SW 1271 (cell line): ENCODE data around the gene GDAP2.
"Not testable (repeated sequence)": the region's sequence is repeated elsewhere in the genome, so short reads cannot be mapped to it uniquely, and the experiment has no call there.

ENCODE experiments used
- DNase-seq, 2 experiments: peaks; one replicate each; lab custom pipeline; 2025; lab: John Stamatoyannopoulos, UW

GDAP2 gene

GRCh38 chr1:117902944-117903343 is 26.5 kb downstream of the GDAP2 start:
- no peak for DNase-seq

DNA sequence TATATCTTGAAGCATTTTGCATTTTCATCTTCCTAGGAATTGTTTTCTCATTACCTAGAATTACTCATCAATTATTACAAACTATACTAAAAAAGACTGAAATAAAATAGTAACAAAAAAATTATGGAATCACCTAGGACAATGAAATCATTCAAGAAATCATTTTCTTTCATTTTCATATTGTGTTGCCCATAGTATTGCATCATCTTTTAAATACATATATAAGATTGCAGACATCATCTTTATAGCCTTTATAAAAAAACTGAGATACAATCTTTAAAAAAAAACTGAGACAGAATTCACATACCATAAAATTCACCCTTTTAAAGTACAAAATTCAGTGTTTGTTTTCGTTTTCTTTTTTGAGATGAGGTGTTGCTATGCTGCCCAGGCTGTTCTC is 29.6 kb downstream of the GDAP2 start:
- no peak for DNase-seq

- no peak for DNase-seq
Measured at GRCh38 chr1:117897551-117897950, 31.9 kb downstream of the GDAP2 start.

GRCh38 chr1:117895482-117896114 is 33.8 kb downstream of the GDAP2 start:
- peak; percentile 29 to 56 for DNase-seq

GRCh38 chr1:117894078-117894477 is 35.3 kb downstream of the GDAP2 start:
- no peak for DNase-seq

- no peak for DNase-seq
Measured at GRCh38 chr1:117892512-117892911, 36.9 kb downstream of the GDAP2 start.

GRCh38 chr1:117890452-117890851 is 39.0 kb downstream of the GDAP2 start:
- DNase-seq: no peak

- DNase-seq: no peak
Measured at GRCh38 chr1:117886101-117886795, 43.2 kb downstream of the GDAP2 start.

- no peak for DNase-seq
Measured at GRCh38 chr1:117883616-117884015, 45.8 kb downstream of the GDAP2 start.

- DNase-seq: no peak
Measured at GRCh38 chr1:117879284-117879683, 50.1 kb downstream of the GDAP2 start.

DNA sequence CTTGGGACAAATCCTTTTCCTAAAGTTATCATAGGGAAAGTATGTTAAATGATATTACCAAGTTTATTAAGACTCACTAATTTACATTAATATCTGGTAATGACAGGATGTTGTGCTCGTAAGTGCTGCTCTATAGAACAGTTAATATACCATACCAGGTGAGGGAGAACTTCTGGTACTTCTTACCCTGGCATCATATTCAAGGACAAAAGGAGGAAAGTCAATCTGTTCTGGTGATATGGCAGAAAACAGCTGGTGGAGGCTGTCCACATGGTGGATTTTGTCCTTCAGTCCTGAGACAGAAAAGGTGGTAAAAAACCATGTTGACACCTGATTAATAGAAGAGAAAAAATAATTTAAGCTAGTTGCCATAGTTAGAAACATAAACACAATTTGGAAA is 51.6 kb downstream of the GDAP2 start:
- DNase-seq: no peak

DNA sequence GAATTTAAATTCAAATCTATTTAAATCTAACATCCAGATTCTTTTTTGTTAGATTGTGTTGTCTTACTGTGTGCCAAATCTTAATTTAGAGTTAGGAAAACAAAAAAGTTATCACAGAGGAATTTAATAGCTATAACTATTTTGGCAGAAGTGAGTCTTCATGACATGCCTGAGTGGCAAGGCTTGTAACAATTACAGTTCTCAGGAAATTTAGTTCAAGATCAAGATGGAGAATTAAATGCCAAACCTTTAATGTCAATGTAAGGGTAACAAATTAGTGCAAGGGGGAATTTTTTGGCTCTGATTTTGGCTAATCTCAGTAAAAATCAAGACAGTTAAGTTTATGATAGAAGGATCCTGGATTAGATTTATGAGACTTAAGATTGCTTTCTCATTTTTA is 58.4 kb downstream of the GDAP2 start:
- DNase-seq: no peak

DNA sequence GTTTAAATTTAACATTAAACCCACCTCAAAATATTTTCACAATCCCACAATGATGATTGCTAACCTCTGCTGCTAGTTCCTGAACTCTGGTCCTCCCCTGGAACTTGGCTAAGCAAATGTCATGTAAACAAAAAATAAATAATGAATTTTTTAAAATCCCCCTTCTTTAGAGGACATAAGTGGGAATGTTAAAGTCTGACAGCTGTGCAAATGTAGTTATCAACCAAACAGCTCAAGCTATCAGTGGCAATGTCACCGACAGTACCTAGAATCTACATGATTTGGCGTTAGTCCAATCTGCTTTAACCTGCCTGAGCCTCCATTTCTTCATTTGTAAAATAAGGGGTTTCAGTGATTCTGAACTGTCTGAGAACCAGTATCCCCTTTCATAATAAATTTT is 67.7 kb downstream of the GDAP2 start:
- DNase-seq: no peak

- DNase-seq: no peak
Measured at GRCh38 chr1:117860896-117861610, 68.4 kb downstream of the GDAP2 start.

GRCh38 chr1:117859901-117860300 is 69.5 kb downstream of the GDAP2 start:
- DNase-seq: no peak

DNA sequence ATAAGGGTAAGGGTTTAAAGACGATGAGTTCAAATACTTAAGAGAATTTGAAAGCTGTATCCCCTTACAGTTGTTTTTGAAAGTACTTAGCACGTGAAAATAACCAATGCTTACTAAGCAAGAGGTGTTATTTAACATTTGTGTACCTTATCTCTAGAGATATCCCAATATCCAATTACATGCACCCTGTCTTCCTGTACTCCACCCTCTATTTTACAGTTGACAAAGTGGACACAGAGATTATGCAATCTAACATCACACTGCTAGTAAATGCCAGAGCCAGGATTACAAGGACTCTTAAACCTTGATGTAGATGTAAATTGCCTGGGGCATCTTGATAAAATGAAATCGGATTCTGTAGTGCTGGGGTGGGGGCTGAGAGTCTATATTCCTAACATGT is 72.0 kb downstream of the GDAP2 start:
- no peak for DNase-seq

GRCh38 chr1:117852853-117853553 is 76.4 kb downstream of the GDAP2 start:
- DNase-seq: no peak

DNA sequence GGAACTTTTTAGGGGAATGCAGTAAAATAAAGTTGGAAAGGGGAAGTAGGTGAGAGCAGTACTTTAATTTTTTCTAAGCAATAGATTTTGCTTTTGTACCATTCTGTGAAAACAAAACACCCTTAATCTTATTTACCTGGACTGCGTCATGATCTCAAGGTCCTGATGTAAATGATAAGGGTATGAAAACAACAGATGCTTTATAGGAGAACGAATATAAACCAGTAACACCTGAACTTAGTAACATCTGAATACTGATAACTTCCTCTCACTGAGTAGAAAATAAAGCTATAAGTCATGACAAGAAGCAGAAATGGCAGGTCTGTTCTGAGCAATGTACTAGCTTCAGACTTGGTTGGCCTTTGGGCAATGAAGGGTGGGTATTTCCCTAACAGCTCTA is 77.7 kb downstream of the GDAP2 start:
- no peak for DNase-seq

DNA sequence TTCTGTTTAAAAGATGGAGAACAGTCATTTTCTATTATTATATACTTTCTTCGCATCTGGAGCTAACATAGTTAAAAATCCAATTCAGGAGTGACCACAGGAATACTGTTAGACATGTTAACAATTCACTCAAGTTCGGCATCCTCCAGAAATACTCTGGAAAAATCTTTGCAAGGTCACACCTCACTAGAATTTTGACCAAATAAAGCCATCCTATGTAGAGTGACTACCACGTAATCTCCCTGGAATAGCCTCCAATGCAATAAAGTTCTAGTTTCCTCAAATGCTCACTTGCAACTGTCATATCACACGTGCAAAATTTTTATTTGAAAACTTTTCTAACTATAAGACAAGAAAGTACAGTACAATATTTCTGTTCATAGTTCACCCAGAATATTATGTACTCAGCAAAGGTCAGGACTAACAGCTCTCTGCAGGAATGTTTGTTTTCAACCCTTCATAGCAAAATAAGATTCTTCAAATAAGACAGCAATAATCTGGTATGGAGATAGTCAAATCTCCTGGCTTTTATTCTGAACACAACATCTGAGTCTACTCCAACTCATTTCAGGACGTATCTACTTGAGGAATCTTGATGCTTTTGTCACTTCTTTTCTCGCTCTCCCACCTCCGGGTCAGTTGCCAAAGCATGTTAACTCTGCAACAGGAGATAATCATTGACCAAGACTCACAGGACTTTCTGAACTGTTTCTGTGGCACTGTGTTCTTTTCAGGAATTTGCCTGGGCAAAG is 82.6 kb downstream of the GDAP2 start:
- DNase-seq: no peak

GRCh38 chr1:117844478-117844877 is 84.9 kb downstream of the GDAP2 start:
- DNase-seq: not testable (repeated sequence)

GRCh38 chr1:117843791-117844190 is 85.6 kb downstream of the GDAP2 start:
- DNase-seq: no peak
